Thyroid gland (tissue), 4 donors: ENCODE results near the gene HTR7.

Experiments used
- POLR2A ChIP-seq, 2 donors: fragments of 450-650 bp; IDR thresholded peaks; one replicate each; pipeline ENCODE4 v1.6.1; 2017; ENCODE audit warnings: antibody characterized with exemption in 2 of 2, mild to moderate bottlenecking in 2 of 2, moderate library complexity in 1 of 2
- TF ChIP-seq, protein P1 (sequence below), 6 experiments: fragments of 200-600 bp in 3 of 6; fragments of 450-650 bp in 3 of 6; sonication (generic) in 3 of 6; IDR thresholded peaks; one replicate each; pipeline ENCODE4 v1.5.1; 2016 to 2019; ENCODE audit warnings: antibody characterized with exemption in 6 of 6, mild to moderate bottlenecking in 2 of 6, inconsistent platforms in 1 of 6, moderate library complexity in 1 of 6

DNA sequence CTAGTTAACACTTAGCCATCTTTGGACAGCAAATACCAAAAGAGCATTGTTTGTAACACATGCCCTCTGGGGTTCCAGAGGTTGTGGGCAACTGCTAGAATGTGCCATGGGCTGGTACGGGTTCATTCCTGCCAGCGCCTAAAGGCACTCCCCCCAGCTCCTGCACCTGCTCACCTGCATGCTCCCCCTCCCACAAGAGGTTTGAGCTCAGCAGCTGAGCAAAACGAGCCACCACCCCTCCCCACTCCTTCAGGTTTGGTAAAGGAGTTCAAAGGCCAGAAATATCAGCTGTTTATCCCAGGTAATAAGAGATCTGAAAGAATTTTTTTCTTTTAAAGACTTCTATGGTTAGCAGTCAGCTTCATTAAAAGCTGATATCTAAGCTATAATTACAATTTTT is 53.5 kb downstream of the HTR7 start:
- TF ChIP-seq, protein P1, sequence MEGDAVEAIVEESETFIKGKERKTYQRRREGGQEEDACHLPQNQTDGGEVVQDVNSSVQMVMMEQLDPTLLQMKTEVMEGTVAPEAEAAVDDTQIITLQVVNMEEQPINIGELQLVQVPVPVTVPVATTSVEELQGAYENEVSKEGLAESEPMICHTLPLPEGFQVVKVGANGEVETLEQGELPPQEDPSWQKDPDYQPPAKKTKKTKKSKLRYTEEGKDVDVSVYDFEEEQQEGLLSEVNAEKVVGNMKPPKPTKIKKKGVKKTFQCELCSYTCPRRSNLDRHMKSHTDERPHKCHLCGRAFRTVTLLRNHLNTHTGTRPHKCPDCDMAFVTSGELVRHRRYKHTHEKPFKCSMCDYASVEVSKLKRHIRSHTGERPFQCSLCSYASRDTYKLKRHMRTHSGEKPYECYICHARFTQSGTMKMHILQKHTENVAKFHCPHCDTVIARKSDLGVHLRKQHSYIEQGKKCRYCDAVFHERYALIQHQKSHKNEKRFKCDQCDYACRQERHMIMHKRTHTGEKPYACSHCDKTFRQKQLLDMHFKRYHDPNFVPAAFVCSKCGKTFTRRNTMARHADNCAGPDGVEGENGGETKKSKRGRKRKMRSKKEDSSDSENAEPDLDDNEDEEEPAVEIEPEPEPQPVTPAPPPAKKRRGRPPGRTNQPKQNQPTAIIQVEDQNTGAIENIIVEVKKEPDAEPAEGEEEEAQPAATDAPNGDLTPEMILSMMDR (IDR thresholded peaks at IDR 0.05), result no peak
- TF ChIP-seq POLR2A (IDR thresholded peaks at IDR 0.05), result no peak
